ENCODE results near the gene SLC4A5.

DNA sequence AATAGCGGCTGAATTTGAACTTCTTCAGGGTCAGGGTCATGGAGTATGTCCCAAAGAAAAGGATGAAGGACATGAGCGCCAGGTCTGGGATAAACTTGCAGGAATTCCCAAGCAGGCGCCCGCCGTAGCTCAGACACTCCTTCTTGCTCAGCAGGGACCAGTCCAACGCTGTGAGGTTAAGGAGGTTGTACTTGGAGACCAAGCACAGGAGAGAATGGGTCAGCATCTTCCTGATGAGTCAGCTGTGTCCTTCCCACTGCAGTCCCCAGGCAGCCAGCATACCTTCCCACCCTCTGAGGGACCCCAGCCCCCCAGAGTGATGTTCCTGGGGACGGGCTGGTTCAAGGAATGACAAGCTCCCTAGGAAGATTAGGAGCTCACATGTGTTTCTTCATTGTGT lies 103.9 kb downstream of the SLC4A5 start:
- no peak for TF ChIP-seq CTCF (IDR thresholded peaks at IDR 0.05)
- no peak for TF ChIP-seq POLR2A (IDR thresholded peaks at IDR 0.05)
- TF ChIP-seq POLR2AphosphoS5 (IDR thresholded peaks at IDR 0.05): no peak

All from prostate gland (tissue), 2 donors.